Sigmoid colon (tissue), 4 donors: ENCODE data around the gene POU2F3.

ENCODE experiments used
- EP300 ChIP-seq, 4 donors: sonication (generic); formaldehyde crosslinking; IDR thresholded peaks; one replicate each; pipeline ENCODE4 v1.6.1; 2017; ENCODE audit warnings: antibody characterized with exemption in 4 of 4
- POLR2AphosphoS5 ChIP-seq, 4 donors: sonication (generic); formaldehyde crosslinking; IDR thresholded peaks; one replicate each; pipeline ENCODE4 v1.6.1; 2017; ENCODE audit warnings: antibody characterized with exemption in 4 of 4
- TF ChIP-seq, protein P1 (sequence below), 4 experiments: fragments of 450-650 bp in 3 of 4; fragments of 200-600 bp in 1 of 4; IDR thresholded peaks; one replicate each; pipeline ENCODE4 v1.5.1; 2016 to 2019; ENCODE audit warnings: antibody characterized with exemption in 4 of 4, mild to moderate bottlenecking in 3 of 4, moderate library complexity in 2 of 4

- no peak for TF ChIP-seq POLR2AphosphoS5 (IDR thresholded peaks at IDR 0.05)
- TF ChIP-seq, protein P1, sequence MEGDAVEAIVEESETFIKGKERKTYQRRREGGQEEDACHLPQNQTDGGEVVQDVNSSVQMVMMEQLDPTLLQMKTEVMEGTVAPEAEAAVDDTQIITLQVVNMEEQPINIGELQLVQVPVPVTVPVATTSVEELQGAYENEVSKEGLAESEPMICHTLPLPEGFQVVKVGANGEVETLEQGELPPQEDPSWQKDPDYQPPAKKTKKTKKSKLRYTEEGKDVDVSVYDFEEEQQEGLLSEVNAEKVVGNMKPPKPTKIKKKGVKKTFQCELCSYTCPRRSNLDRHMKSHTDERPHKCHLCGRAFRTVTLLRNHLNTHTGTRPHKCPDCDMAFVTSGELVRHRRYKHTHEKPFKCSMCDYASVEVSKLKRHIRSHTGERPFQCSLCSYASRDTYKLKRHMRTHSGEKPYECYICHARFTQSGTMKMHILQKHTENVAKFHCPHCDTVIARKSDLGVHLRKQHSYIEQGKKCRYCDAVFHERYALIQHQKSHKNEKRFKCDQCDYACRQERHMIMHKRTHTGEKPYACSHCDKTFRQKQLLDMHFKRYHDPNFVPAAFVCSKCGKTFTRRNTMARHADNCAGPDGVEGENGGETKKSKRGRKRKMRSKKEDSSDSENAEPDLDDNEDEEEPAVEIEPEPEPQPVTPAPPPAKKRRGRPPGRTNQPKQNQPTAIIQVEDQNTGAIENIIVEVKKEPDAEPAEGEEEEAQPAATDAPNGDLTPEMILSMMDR (IDR thresholded peaks at IDR 0.05), result no peak
- TF ChIP-seq EP300 (IDR thresholded peaks at IDR 0.05), result no peak
Observed at GRCh38 chr11:120197977-120198376, 42.0 kb upstream of the POU2F3 start.
